GM19438 (cell line): Measurements from ENCODE around the gene ELF2.
"Not testable (repeated sequence)": the region's sequence is repeated elsewhere in the genome, so short reads cannot be mapped to it uniquely, and the experiment has no call there.

Experiments used
- ATAC-seq: cut with Tn5 transposase; IDR thresholded peaks from one replicate; pipeline ENCODE4 v1.9.1; 2021; ENCODE audit warnings: low read depth; ENCODE audit not compliant: unreplicated experiment

ELF2 gene

GRCh38 chr4:139144911-139145551, 32.0 kb downstream of the ELF2 start:
- no peak for ATAC-seq

- no peak for ATAC-seq
These were observed 32.7 kb downstream of the ELF2 start for GRCh38 chr4:139144161-139144859.

GRCh38 chr4:139142980-139143379, 34.0 kb downstream of the ELF2 start:
- ATAC-seq: no peak

GRCh38 chr4:139142087-139142486, 34.9 kb downstream of the ELF2 start:
- peak; percentile 84 for ATAC-seq

- ATAC-seq: no peak
These were observed 39.3 kb downstream of the ELF2 start for GRCh38 chr4:139137763-139138162.

- no peak for ATAC-seq
These were observed 42.6 kb downstream of the ELF2 start for GRCh38 chr4:139134403-139134802.

GRCh38 chr4:139131209-139131870, 45.7 kb downstream of the ELF2 start:
- ATAC-seq: no peak

- no peak for ATAC-seq
These were observed 47.8 kb downstream of the ELF2 start for GRCh38 chr4:139129206-139129605.

GRCh38 chr4:139126898-139127297, 50.1 kb downstream of the ELF2 start:
- no peak for ATAC-seq

GRCh38 chr4:139123910-139124309, 53.1 kb downstream of the ELF2 start:
- no peak for ATAC-seq

GRCh38 chr4:139118365-139118764, 58.7 kb downstream of the ELF2 start:
- ATAC-seq: no peak

- no peak for ATAC-seq
These were observed 61.8 kb downstream of the ELF2 start for GRCh38 chr4:139115226-139115625.

GRCh38 chr4:139114795-139115194, 62.2 kb downstream of the ELF2 start:
- not testable (repeated sequence) for ATAC-seq

- ATAC-seq: no peak
These were observed 64.4 kb downstream of the ELF2 start for GRCh38 chr4:139112650-139113049.

GRCh38 chr4:139108567-139109128, 68.4 kb downstream of the ELF2 start:
- no peak for ATAC-seq

- peak; percentile 89 for ATAC-seq
These were observed 77.5 kb downstream of the ELF2 start for GRCh38 chr4:139099366-139099982.

GRCh38 chr4:139092271-139092670, 84.7 kb downstream of the ELF2 start:
- ATAC-seq: no peak

GRCh38 chr4:139085141-139085540, 91.9 kb downstream of the ELF2 start:
- ATAC-seq: no peak

- no peak for ATAC-seq
These were observed 92.3 kb downstream of the ELF2 start for GRCh38 chr4:139084804-139085093.

- peak; percentile 53 for ATAC-seq
These were observed 92.8 kb downstream of the ELF2 start for GRCh38 chr4:139083956-139084803.
